Stimulated activated CD8-positive, alpha-beta memory T cell treated with anti-CD3 and anti-CD28 coated beads, Interleukin-15, amount 100 ng/mL, for 4 hours (primary cell): ENCODE measurements around the gene ACAD9.
"Not testable (repeated sequence)": the region's sequence is repeated elsewhere in the genome, so short reads cannot be mapped to it uniquely, and the experiment has no call there.

ENCODE experiments used
- DNase-seq, 2 donors: peaks; one replicate each; pipeline ENCODE4 v3.0.0-alpha.2; 2020; ENCODE audit warnings: low read depth in 2 of 2

ACAD9 gene

GRCh38 chr3:128879125-128879969 lies at the start of gene ACAD9:
TSS of gene ACAD9 (plus strand) at chr3:128879620. CDS start at chr3:128879692, 72 bp downstream.
- peak; percentile 92 to 95 for DNase-seq

- not testable (repeated sequence) for DNase-seq
Observed at GRCh38 chr3:128829925-128830625, 49.3 kb upstream of the ACAD9 start.

GRCh38 chr3:128830762-128831161 lies 48.7 kb upstream of the ACAD9 start:
- DNase-seq = not testable (repeated sequence)

- DNase-seq = not testable (repeated sequence)
Observed at GRCh38 chr3:128832979-128833378, 46.4 kb upstream of the ACAD9 start.

GRCh38 chr3:128835096-128835495 lies 44.3 kb upstream of the ACAD9 start:
- DNase-seq = no peak

- DNase-seq = no peak
Observed at GRCh38 chr3:128841926-128842920, 37.2 kb upstream of the ACAD9 start.

- no peak for DNase-seq
Observed at GRCh38 chr3:128844502-128844901, 34.9 kb upstream of the ACAD9 start.

- no peak for DNase-seq
Observed at GRCh38 chr3:128845119-128845777, 34.2 kb upstream of the ACAD9 start.

- DNase-seq = peak; percentile 46 to 60
Observed at GRCh38 chr3:128845778-128846485, 33.5 kb upstream of the ACAD9 start.

- no peak for DNase-seq
Observed at GRCh38 chr3:128846486-128846891, 32.9 kb upstream of the ACAD9 start.

- DNase-seq = no peak
Observed at GRCh38 chr3:128847666-128848370, 31.6 kb upstream of the ACAD9 start.

GRCh38 chr3:128848936-128849335 lies 30.5 kb upstream of the ACAD9 start:
- no peak for DNase-seq

- no peak for DNase-seq
Observed at GRCh38 chr3:128849911-128850455, 29.4 kb upstream of the ACAD9 start.

GRCh38 chr3:128850544-128850943 lies 28.9 kb upstream of the ACAD9 start:
- no peak for DNase-seq

GRCh38 chr3:128851601-128852000 lies 27.8 kb upstream of the ACAD9 start:
- no peak for DNase-seq

GRCh38 chr3:128853826-128854225 lies 25.6 kb upstream of the ACAD9 start:
- no peak for DNase-seq

- DNase-seq = no peak
Observed at GRCh38 chr3:128854475-128854874, 24.9 kb upstream of the ACAD9 start.

GRCh38 chr3:128855569-128855968 lies 23.9 kb upstream of the ACAD9 start:
- DNase-seq = no peak

- no peak for DNase-seq
Observed at GRCh38 chr3:128858167-128858566, 21.3 kb upstream of the ACAD9 start.

- no peak for DNase-seq
Observed at GRCh38 chr3:128859630-128860029, 19.8 kb upstream of the ACAD9 start.
